Immature natural killer cell (primary cell): Measurements from ENCODE around the gene WDR7. TPM values are rescaled to one million over a fixed set of nuclear protein-coding genes. Genes with fewer than 3 reads are reported as not detected.

ENCODE experiments used
- DNase-seq, 3 donors: peaks; one replicate each; pipeline ENCODE4 v3.0.0; 2022; ENCODE audit warnings: mixed read lengths in 1 of 3
- H3K27ac Mint-ChIP-seq, 6 donors: one replicate each; pipeline ENCODE4 v1.8.0; 2020; ENCODE audit warnings: mixed read lengths in 6 of 6, mild to moderate bottlenecking in 5 of 6, inconsistent platforms in 4 of 6, moderate library complexity in 3 of 6
- H3K27me3 Mint-ChIP-seq, 3 donors: one replicate each; pipeline ENCODE4 v1.8.0; 2020 to 2021; ENCODE audit warnings: low read depth in 3 of 3, mild to moderate bottlenecking in 3 of 3, mixed read lengths in 3 of 3, moderate library complexity in 3 of 3, inconsistent platforms in 1 of 3
- H3K36me3 Mint-ChIP-seq, 3 donors: one replicate each; pipeline ENCODE4 v1.8.0; 2020; ENCODE audit warnings: mixed read lengths in 3 of 3, inconsistent platforms in 2 of 3, mild to moderate bottlenecking in 2 of 3
- H3K4me1 Mint-ChIP-seq, 2 donors: one replicate each; pipeline ENCODE4 v1.8.0; 2020; ENCODE audit warnings: inconsistent platforms in 2 of 2, mild to moderate bottlenecking in 2 of 2, mixed read lengths in 2 of 2, moderate library complexity in 1 of 2
- H3K4me3 Mint-ChIP-seq, 5 donors: one replicate each; pipeline ENCODE4 v1.8.0; 2020; ENCODE audit warnings: mild to moderate bottlenecking in 5 of 5, mixed read lengths in 5 of 5, inconsistent platforms in 3 of 5, moderate library complexity in 3 of 5
- H3K9me3 Mint-ChIP-seq, 6 donors: one replicate each; pipeline ENCODE4 v1.8.0; 2020; ENCODE audit warnings: mild to moderate bottlenecking in 6 of 6, mixed read lengths in 6 of 6, inconsistent platforms in 4 of 6, moderate library complexity in 3 of 6
- polyA plus RNA-seq, 3 donors: library from polyadenylated mRNA; unstranded; fragments of 300-500 nt; fragmentation: Illumina TruSeq; gene quantifications; one replicate each; pipeline ENCODE4 v1.2.3, GENCODE V29; 2021

WDR7 gene
- polyA plus RNA-seq, 3 donors from 2014 or later, result 18.3 to 38.2 (median 23.3) TPM

GRCh38 chr18:57078614-57079013 is 427.5 kb downstream of the WDR7 start:
- Mint-ChIP-seq H3K4me3 (no peak overlapping the region), H3K36me3 (no peaks in the 10 kb centered on the region), H3K9me3 (peaks cover 0 to 2% (median 0%) of the 10 kb centered on the region in 6 donors), H3K4me1 (peaks cover 13 to 24% of the 10 kb centered on the region in 2 donors), H3K27me3 (peaks cover 0 to 3% (median 2%) of the 10 kb centered on the region in 3 donors), H3K27ac (no peak overlapping the region)
- no peak for DNase-seq

DNA sequence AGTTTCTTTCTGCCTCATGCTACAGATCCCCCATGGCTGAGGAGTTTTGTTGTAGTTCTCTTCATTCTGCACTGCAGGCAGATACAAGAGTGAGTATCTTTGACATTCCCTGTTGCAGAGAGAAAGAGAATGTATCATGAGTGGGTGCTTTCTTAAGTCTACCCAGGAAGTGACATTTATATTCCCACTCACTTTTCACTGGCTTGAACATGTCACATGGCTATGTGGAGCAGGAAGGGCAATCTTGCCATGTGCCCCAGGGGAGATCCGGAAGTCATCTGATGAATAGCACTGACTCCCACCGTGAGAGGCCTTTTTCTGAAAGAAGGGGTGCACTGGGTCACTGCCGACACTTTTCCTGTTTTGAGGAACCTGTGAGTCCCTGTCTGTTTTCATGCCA is 429.3 kb downstream of the WDR7 start:
- Mint-ChIP-seq H3K4me1 (peaks cover 16 to 38% of the 10 kb centered on the region in 2 donors), H3K27ac (no peak overlapping the region), H3K4me3 (no peak overlapping the region), H3K27me3 (peaks cover 0 to 3% (median 1%) of the 10 kb centered on the region in 3 donors), H3K36me3 (peaks cover 0 to 2% (median 0%) of the 10 kb centered on the region in 3 donors), H3K9me3 (peaks cover 0 to 2% (median 0%) of the 10 kb centered on the region in 6 donors)
- no peak for DNase-seq

- H3K4me3 Mint-ChIP-seq, result no peak overlapping the region
- H3K27me3 Mint-ChIP-seq, result peaks cover 0 to 3% (median 1%) of the 10 kb centered on the region in 3 donors
- H3K9me3 Mint-ChIP-seq, result peaks cover 0 to 2% (median 0%) of the 10 kb centered on the region in 6 donors
- H3K27ac Mint-ChIP-seq, result no peak overlapping the region
- peaks cover 0 to 4% (median 0%) of the 10 kb centered on the region in 3 donors for H3K36me3 Mint-ChIP-seq
- DNase-seq, result no peak
- peaks cover 14 to 38% of the 10 kb centered on the region in 2 donors for H3K4me1 Mint-ChIP-seq
Observed at GRCh38 chr18:57081899-57082298, 430.7 kb downstream of the WDR7 start.

GRCh38 chr18:57083485-57083884 is 432.3 kb downstream of the WDR7 start:
- Mint-ChIP-seq H3K4me3 (no peak overlapping the region), H3K27me3 (peaks cover 0 to 3% (median 1%) of the 10 kb centered on the region in 3 donors), H3K9me3 (peaks cover 0 to 2% (median 0%) of the 10 kb centered on the region in 6 donors), H3K4me1 (peaks cover 3 to 26% of the 10 kb centered on the region in 2 donors), H3K27ac (no peak overlapping the region), H3K36me3 (peaks cover 0 to 4% (median 0%) of the 10 kb centered on the region in 3 donors)
- no peak for DNase-seq

GRCh38 chr18:57084331-57085271 is 433.4 kb downstream of the WDR7 start:
- Mint-ChIP-seq H3K27ac (peak overlapping the region in 2 of 6 donors; percentile 8 to 31), H3K36me3 (peaks cover 0 to 4% (median 0%) of the 10 kb centered on the region in 3 donors), H3K27me3 (peaks cover 0 to 3% (median 1%) of the 10 kb centered on the region in 3 donors), H3K4me1 (peaks cover 3 to 16% of the 10 kb centered on the region in 2 donors), H3K9me3 (peaks cover 0 to 2% (median 0%) of the 10 kb centered on the region in 6 donors), H3K4me3 (peak overlapping the region in 3 of 5 donors; percentile 39 to 79 (median 50))
- DNase-seq, result no peak

DNA sequence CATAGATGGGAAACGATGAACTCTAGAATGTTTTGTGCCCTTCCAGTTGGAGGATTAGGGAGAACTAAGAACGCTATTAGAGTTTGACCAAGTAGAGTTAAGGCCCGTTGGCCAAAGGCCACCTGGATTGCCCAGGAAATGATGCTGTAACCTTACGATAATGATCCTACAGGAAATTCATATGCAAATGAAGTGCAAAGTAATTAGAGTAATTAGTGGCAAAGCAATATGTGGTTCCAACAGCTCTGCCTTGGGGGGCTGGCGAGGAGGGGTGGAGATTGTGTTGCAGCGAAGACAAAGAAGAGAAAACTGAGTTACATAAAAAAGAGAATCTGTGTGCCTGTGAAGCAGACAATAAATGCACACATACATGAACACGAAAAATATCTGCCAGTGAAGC is 434.2 kb downstream of the WDR7 start:
- peaks cover under 1 to 3% (median 1%) of the 10 kb centered on the region in 3 donors for H3K27me3 Mint-ChIP-seq
- H3K9me3 Mint-ChIP-seq, result peaks cover 0 to 2% (median 0%) of the 10 kb centered on the region in 6 donors
- H3K27ac Mint-ChIP-seq, result no peak overlapping the region
- DNase-seq, result no peak
- no peak overlapping the region for H3K4me3 Mint-ChIP-seq
- H3K4me1 Mint-ChIP-seq, result peaks cover 3 to 15% of the 10 kb centered on the region in 2 donors
- peaks cover 0 to 4% (median 0%) of the 10 kb centered on the region in 3 donors for H3K36me3 Mint-ChIP-seq

DNA sequence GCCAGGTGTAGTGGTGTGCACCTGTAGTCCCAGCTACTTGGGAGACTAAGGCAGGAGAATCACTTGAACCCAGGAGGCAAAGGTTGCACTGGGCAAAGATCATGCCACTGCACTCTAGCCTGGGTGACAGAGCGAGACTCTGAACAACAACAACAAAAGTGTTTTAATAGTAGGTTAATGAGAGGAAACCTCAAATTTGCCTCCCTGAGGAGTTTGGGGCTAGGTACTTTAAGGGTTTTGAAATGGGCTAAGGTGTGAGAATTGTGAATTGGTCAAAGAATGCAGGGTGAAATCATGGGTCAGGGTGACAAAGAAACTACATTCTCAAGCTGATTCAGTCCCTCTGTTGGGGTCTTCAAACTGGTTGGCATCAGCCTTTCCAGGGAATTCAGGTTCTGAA is 435.0 kb downstream of the WDR7 start:
- Mint-ChIP-seq H3K4me1 (peaks cover 3 to 15% of the 10 kb centered on the region in 2 donors), H3K27me3 (peaks cover 1 to 4% (median 3%) of the 10 kb centered on the region in 3 donors), H3K36me3 (peaks cover 0 to 4% (median 0%) of the 10 kb centered on the region in 3 donors), H3K27ac (no peak overlapping the region), H3K4me3 (no peak overlapping the region), H3K9me3 (peaks cover 0 to 2% (median 0%) of the 10 kb centered on the region in 6 donors)
- no peak for DNase-seq

Other genes starting within 250 kb of the WDR7 start
- 10 to 100 TPM; 55.7 to 58.8 (median 57.5) TPM for gene TXNL1, start 12.8 kb upstream of the WDR7 start, polyA plus RNA-seq